Measurements from ENCODE around the gene AUH. TPM values are rescaled to one million over a fixed set of nuclear protein-coding genes. Genes with fewer than 3 reads are reported as not detected.

The AUH gene
- total and polyA plus RNA-seq, 5 donors, result 19.1 to 29.0 (median 26.9) TPM

Other genes starting within 250 kb of the AUH start
- 10 to 100 TPM; 26.7 to 44.5 (median 32.2) TPM for gene NFIL3, start 61.9 kb upstream of the AUH start, total RNA-seq
- gene NFIL3, start 61.9 kb upstream of the AUH start, polyA plus RNA-seq, result 43.7 TPM

All from right cardiac atrium (tissue), 5 donors.